Islet of Langerhans (tissue), 1 donor: ENCODE results near the gene FGF7.
"Not testable (repeated sequence)": the region's sequence is repeated elsewhere in the genome, so short reads cannot be mapped to it uniquely, and the experiment has no call there.

Source experiments
- FAIRE-seq: peaks from one replicate; lab custom pipeline; 2011; peaks lifted over from hg19 to GRCh38; lab: Jason Lieb, UNC

Gene FGF7

GRCh38 chr15:49439678-49440395 lies 16.8 kb downstream of the FGF7 start:
- no peak for FAIRE-seq

- FAIRE-seq, result no peak
Observed at GRCh38 chr15:49441356-49441755, 18.3 kb downstream of the FGF7 start.

- no peak for FAIRE-seq
Observed at GRCh38 chr15:49441816-49442215, 18.8 kb downstream of the FGF7 start.

GRCh38 chr15:49452595-49452994 lies 29.6 kb downstream of the FGF7 start:
- FAIRE-seq, result no peak

- FAIRE-seq, result no peak
Observed at GRCh38 chr15:49456166-49456565, 33.1 kb downstream of the FGF7 start.

- no peak for FAIRE-seq
Observed at GRCh38 chr15:49458145-49458544, 35.1 kb downstream of the FGF7 start.

- FAIRE-seq, result no peak
Observed at GRCh38 chr15:49460411-49460941, 37.4 kb downstream of the FGF7 start.

GRCh38 chr15:49462232-49462844 lies 39.3 kb downstream of the FGF7 start:
- FAIRE-seq, result no peak

GRCh38 chr15:49464522-49464921 lies 41.5 kb downstream of the FGF7 start:
- FAIRE-seq, result no peak

GRCh38 chr15:49466119-49466518 lies 43.1 kb downstream of the FGF7 start:
- no peak for FAIRE-seq

- no peak for FAIRE-seq
Observed at GRCh38 chr15:49467746-49468480, 44.9 kb downstream of the FGF7 start.

- FAIRE-seq, result no peak
Observed at GRCh38 chr15:49468481-49468839, 45.4 kb downstream of the FGF7 start.

GRCh38 chr15:49471248-49471647 lies 48.2 kb downstream of the FGF7 start:
- not testable (repeated sequence) for FAIRE-seq

- no peak for FAIRE-seq
Observed at GRCh38 chr15:49471733-49472132, 48.7 kb downstream of the FGF7 start.

GRCh38 chr15:49472338-49472737 lies 49.3 kb downstream of the FGF7 start:
- no peak for FAIRE-seq

- no peak for FAIRE-seq
Observed at GRCh38 chr15:49473031-49473430, 50.0 kb downstream of the FGF7 start.

- FAIRE-seq, result not testable (repeated sequence)
Observed at GRCh38 chr15:49478021-49478420, 55.0 kb downstream of the FGF7 start.

- not testable (repeated sequence) for FAIRE-seq
Observed at GRCh38 chr15:49478982-49479381, 55.9 kb downstream of the FGF7 start.

- FAIRE-seq, result not testable (repeated sequence)
Observed at GRCh38 chr15:49485401-49485800, 62.4 kb downstream of the FGF7 start.

- no peak for FAIRE-seq
Observed at GRCh38 chr15:49490966-49491365, 67.9 kb downstream of the FGF7 start.

- FAIRE-seq, result no peak
Observed at GRCh38 chr15:49492151-49492550, 69.1 kb downstream of the FGF7 start.

- no peak for FAIRE-seq
Observed at GRCh38 chr15:49492830-49493229, 69.8 kb downstream of the FGF7 start.

GRCh38 chr15:49494842-49495241 lies 71.8 kb downstream of the FGF7 start:
- FAIRE-seq, result no peak
